ENCODE results near the gene SLC41A3.
A peak's percentile ranks its signal among the peaks of the same experiment; 100 is the strongest.

Gene SLC41A3

DNA sequence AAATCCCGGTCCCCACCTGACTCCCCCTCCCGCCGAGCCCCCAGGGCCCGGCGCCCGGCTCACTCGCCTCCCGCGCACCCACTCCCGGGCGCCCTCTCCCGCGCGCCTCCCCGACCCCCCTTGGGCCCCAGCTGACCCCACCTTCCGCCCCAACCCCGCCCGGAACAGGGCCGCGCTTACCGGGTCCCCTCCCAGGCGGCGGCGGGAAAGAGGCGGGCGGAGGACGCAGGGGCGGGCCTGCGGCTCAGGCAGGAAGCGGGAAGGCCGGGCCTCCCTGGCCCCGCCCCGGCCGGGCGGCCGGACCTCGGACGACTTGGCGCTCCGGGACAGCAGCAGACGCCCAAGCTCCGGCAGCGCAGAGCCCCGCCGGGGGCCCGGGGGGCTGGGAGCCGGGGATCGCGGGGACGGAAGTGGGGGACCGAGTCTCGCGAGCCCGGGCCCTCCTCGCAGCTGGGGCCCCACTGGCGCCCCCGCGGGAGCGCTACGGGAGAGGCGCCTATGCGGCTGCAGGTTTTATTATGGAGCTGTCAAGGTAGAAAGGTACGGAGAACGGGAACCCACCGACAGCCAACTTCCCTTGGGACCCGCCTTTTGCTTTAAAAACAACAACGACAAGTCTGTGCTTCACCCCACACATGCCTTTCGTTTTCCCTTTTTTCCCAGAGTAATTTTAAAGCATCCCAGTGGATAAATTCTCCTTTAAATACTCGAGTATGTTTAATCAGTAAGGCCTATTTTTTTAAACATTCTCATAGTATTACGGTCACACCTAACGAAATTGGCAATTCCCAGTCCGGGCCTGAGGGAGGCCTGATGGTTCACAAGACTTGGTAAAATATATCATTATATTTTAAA, at the start of gene SLC41A3:
Gene SLC41A3 (minus strand): TSS at position 212 of the 855 bp plus-strand sequence. CDS start 15,905 bp downstream, outside the sequence.
- DNase-seq, result peak; percentile 78

DNA sequence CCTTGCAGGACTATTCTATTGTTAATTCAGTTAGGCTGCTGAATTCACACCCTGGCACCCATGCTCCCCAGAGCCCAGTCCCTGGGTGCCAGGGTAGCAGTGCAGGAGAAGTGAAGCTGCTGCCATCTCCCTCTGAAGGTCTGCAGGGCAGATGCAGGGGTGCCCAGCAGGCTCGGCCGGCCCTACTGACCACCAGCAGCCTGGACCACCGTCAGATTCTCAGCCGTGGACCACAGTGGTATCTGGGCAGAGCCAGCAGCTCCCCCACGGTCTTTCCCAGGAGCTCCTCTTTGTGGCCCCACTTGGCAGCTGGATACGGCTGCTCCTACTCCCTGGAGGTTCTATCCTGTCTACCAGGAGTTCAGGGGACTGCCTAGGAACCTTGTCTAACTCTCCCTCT, 49.7 kb upstream of the SLC41A3 start:
- DNase-seq, result peak; percentile 12

DNA sequence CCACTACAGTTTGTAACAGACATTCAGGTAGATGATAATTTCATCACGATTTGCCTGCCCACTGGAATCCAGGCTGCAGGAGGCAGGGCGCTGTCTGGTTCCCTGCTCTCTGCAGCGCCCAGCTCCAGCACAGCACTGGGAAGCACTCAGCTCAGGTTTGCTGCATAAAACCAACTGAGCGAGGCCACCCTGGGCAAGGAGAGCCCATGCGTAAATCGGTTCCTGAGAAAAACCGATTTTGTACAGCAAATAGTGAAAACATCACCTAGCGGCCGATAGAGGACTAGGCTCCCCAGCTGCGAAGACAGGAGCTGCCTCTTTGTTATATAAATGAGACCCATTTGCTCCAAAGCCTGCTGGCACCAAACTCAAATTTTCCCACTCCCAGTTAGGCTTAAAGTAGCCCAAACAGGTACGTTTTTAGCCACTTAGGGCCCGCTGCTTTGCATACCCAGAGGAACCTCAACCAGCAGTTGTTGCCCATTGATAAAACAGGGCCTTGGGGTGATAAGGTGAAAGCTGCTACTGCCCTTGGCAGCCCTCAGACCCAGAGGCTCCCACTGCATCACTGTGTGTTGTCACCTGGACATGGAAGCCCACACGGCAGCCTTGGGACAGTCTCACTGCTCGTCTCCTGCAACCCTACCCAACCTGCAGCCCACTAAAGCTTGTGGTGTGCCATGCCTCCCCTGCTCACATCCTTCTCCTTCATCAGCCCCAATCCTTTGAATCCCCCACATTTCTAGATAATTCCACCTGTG, 49.0 kb upstream of the SLC41A3 start:
- DNase-seq, result peak; percentile 5

DNA sequence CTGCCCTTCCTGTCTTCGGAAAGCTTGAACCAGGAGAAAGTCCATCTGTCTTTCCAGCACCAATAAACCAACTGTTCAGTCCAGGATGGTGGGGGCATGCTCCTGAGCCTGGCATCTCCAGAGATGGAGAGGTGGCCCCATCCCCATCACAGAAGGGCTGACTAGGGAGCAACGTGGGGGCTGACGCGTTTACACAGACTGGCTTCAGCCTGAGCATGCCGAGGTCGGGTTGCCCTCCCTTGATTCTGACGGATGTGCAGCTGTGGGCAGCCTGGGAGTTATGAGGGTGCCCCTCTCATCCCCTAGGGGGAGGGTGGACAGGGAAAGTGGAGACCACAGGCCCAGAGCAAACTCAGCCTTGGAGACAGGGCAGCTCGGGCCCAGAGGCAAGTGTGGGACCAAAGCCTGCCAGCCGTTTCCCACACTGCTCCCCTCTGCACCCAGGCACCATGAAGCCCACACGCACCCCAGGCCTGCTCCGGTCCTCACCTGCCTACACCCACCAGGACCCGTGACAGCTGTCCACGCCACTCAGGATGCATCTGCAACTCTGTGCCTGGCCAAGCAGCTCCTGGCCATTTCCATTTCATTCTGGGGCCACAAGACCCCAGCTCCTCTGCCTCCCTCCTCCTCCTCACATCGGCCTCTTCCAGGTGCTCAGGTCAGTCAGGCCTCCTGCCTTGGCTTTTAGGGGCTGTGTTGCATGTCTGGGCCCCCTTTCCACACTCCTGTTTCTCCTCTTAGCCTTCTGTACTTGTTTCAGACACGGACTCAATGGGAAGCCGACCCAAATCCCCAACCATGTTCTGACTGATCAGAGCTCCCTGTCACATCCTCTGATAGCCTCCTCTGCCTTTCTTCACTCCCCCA, 48.2 kb upstream of the SLC41A3 start:
- peak; percentile 7 for DNase-seq

DNA sequence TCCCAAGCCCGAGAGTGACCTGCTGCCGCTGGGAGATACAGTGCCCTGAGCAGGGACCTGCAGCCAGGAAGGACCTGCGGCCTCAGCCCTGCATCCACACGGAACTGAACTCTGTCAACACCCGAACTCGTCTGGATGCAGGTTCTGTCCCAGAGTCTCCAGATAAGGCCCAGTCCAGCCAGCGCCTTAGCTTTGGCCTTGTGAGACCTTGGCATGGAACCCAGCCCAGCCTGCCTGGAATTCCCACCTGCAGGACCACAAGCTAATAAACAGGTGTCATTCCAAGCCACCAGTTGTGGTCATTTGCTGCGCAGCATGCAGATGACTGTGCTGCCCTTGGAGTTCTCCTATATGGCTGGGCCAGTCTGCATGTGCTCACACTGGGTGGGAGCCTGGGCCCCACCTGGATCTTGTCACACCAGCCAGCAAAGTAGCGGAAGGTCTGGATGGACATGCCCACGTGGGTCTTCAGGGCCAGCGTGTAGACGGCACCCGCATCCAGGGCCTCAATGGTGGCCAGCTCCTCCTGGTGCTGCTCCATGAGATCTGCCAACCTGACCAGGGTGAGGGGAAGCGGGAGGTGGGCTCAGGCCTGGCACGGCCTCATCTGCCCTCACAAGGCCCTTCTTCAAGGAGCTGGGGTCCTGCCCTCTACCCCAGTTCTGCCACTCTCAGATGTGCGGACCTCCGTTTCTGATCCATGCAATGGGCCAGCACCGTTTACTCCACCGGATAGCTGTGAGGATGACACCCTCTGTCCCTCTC, 47.2 kb upstream of the SLC41A3 start:
- peak; percentile 13 for DNase-seq

DNA sequence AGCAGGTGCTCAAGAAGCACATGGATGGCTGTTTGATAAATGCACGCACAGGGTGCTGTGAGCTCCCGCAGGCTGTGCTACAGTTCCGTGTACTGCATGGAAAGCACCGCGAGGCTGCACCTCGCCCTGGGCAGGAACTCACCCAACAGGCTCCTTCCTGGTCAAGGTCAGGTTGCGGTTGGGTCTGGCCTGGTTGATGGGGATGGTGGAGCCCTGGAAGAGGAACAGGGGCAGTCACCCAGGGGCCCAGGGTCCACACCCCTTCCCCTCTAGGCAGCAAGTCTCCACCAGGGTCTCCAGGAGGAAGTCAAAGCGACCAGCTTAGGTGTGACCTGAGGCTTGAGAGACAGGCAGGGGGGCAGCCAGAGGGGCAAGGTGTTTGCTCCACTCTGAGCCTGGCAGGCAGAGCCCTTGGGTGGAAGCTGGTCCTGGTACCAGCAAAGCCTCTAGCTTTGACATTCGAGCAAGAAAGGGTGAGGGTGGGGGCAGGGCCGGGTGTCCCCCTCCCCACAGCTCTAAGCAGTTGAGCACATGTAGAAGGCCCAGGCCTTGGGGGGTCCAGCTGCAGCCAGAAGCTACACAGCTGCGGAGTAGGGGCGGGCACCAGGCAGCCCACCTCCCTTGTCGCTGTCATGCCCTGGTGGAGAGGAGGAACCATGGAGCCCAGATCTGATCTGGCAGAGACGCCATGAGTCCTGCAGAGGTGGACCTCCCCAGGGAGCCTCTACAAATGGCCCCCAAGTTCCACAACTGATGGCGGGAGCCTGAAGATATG, 46.3 kb upstream of the SLC41A3 start:
- DNase-seq, result peak; percentile 12

DNA sequence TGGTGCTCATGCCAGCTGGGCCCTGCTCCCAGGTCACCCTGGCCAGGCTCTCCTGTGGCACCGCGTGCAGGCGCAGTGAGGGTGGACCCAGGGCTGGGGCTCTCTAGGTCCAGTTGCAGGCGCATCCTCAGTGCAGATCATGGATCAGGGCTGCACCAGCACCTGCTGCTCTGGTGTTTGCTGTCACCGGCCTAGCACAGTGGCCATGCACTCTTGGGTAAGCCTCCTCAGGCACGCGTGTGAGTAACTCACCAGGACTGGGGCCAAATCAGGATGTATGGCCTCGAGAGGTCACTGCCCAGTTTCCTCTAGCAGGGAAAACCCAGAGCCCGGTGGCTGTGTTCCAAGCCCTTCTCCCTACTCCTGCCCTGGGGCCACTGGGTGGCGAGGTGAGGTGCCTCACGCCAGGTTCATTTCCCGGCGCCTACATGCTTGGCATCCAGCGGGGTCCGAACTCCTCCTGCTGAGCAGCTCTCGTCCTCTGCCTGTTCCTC, 45.5 kb upstream of the SLC41A3 start:
- peak; percentile 12 for DNase-seq

DNA sequence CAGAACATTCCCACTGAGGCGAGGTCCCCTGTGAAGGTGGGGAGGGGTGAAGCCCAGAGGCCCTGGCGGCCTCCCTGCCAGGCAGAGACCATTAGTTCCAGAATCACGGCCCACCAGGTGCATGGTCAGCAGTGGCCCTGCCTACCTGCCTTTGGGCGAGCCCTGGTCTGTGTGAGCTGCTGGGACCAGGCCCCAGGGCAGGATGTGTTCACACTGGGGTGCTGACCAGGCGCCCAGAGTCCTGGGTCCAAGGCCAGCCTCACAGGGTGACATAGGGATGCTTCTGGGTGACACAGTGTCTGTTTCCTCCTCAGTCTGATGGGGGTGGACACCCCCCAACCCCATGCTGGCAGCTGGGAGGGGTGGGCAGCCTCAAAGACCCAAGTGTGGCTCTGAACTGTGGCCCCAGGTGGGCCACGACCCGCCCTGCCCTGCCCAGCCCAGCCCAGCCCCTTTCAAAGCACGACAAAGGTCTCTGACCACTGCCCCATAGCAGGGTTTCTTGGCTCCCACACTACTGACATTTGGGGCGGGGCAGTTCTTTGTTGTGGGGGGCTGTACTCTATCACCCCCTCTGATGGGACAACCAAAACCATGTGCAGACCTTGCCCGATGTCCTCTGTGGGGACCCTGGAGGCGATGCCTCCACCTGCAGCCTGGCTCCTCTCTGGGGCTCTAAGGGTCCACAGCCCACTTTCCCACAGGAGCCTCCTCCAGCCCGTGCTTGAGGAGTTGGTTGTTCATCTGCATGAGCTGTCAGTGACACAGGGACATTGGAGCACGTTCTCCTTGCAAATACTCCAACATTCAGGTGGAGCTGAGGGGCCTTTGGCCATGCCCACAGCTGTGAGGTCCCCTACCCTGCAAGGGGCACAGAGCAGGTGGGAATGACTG, 44.8 kb upstream of the SLC41A3 start:
- peak; percentile 11 for DNase-seq

DNA sequence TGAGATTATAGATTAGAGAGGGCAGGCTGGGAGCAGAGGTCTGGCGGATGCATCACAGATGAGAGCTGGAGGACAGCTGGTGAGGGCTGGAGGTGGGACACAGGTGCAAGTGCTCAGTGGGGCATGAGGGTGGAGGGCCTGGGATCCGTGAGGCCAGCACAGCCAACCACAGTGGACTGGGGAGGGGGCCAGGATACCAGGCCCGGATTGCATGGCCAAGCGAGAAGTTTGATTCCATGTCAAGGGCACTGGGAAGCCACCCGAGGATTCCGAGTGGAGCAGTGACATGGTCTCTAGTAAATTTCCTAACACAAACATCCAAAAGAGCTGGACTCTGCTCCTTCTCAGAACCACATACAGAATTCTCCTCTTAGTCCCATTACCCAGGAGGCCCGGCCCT, 44.0 kb upstream of the SLC41A3 start:
- peak; percentile 5 for DNase-seq

DNA sequence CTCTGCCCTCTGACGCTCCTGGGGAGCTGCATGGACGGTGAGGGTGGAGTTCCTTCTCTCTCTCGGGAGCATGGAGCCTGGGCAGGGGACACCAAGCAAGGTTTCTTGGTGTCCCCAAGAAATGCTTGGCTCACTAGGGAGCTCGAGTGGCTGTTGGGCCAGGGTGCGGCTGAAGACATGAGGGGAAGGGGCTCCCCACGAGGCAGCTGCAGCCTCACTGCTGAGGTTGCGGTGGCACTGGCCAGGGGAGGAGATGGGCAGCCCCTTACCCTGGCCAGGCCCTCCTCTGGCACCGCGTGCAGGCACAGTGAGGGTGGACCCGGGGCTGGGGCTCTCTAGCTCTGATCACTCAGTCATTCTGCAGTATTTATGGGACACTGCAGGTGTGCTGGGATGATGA, 43.5 kb upstream of the SLC41A3 start:
- DNase-seq, result peak; percentile 10

DNA sequence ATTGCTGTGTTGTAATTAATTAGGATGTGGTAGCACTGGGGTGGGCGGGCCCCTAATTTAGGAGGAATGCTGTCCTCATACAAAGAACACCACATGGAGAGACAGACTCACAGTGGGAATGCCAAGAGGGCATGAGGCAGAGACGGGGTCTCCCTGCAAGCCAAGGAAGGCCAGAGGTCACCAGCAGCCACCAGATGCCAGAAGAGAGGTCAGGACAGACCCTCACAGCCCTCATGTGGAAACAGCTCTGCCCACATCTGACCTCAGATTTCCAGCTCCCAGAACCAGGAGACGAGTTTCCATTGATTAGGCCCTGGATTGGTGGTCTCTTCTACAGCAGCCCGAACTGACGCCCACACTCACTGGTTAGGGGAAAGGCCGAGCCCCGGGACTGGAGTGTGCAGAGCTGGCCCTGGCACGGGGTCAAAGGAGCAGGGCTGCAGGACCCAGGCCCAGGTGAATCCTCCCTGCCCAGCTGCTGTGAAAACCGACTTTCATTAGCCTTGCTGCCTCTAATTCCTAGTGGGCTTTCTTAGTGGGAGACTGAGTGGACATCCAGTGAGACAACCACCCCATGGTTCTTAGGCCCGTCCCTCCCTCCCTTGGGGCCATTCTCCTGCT, 43.0 kb upstream of the SLC41A3 start:
- DNase-seq, result peak; percentile 15

DNA sequence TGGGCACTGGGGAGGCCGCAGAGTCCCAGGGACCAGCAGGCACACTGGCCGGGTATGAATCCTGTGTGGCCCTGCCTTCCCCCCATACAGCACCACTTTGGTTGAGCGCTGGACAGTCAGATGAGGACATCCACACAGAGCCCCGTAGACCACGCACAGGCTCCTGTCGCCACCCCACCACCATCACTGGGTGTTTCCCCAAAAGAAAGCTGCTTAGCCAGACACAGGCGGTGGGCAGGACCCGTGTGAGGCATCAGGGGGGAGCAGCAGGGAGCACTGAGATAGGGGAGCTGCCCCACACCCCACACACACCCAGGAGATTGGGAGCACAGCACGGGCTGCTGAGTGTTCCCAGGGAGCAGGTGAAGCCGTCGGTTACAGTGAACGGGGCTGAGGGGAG, 42.4 kb upstream of the SLC41A3 start:
- DNase-seq, result peak; percentile 10

DNA sequence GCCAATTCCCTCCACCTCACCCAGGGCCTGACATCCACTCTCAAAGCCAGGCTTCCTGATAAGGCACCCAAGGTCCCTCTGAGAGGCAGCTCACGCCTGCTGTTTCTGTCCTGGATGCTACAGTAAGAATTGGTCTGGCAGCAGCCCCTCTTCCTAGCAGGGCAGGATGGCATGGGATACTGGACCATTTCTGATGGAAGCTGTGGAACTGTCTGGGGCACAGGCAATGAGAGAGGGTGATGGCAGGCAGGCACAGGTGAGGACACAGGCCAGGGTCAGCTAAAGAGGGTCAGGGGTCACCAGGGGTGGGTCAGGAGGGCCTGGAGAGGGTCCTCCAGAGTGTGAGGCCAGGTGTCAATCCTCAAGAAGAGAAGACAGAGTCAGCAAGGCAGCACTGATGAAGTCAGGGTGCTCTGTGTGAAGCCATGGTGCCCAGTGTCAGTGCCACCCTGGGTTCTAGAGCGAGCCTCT, 41.9 kb upstream of the SLC41A3 start:
- DNase-seq, result no peak

DNA sequence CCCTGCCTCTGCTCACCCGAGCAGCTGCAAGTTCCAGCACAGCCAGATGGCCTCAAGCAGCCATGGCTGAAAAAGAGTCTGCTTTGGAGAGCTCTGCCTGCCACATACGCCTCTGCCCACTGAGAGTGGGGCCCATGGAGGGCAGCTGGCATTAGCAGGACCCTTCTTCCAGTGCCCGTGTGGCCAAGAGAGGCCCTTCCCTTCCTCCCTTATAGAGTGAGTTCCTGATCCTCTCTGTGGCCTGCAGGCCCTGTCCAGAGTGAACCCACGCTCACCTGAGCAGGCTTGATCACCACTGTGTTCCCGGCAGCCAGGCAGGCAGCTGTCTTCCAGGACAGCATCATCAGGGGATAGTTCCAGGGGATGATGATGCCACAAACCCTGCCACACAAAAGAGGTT, 41.4 kb upstream of the SLC41A3 start:
- DNase-seq, result peak; percentile 8

DNA sequence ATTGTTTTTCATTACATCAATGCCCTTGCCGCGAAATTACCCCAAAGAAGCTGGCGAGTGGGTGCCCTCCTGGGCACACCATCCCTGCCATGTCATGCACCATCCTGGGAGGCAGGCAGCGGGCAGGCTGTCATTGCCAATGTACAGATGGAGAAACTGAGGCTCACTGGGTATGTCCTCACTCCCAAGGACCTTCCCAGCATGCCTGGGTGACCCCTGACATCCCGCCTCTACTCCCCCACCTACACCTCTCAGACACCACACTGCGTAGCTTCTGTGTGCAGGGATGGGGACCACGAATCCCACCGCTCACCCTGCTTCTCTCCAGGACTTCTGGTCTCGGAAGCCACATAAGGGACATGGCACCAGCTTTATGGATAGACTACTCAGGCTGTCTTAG, 41.0 kb upstream of the SLC41A3 start:
- no peak for DNase-seq

DNA sequence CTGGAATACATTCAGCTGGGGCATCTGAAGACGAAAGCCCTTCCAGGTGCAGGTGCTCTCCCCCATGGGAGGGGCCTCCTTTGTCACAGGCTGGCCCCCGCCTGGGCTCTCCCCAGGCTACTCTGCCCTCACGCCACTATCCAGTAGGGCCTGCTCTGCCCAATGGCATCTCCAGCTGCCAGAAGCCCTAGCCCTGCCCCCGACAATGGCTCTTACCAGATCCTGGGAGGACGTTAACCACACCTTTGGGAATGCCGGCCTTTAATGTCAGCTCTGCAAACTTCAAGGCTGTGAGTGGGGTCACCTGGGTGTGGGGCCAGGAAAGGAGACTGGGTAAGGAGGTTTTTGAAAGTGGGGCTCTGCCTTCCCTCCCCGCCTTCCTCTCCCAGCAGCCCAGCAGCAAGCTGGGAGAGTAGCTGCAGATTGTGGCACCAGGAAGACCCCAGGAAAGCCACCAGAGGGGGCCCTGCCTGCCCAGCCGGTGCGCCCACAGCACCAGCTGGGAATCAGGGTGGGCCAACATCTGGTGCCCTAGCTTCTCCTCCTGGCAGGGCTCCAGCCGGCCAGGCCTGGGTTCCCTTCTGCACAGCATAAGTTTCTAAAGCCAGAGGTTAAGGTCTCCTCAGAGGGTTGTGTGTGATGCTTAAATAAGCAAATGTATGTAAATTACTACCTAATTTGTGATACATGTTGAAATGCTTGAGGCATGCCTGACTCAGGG, 40.4 kb upstream of the SLC41A3 start:
- DNase-seq, result peak; percentile 11

DNA sequence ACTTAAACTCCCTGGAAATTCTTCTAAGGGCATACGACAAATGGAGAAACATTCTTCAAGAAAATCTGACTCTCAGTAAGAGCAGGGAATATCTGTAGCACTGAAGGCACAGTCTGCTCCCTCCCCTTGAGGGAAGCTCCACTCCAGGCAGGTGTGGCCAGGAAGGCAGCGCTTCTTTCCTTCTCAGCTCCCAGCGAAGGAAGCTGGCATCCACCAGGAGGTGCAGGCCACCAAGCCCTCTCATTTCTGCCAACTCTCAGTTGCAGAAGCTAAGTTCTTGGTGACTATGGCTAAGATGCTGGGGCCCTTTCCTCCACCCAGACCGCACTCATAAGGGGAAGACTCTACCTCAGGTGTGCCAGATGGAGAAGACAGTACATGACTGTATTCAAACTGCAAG, 37.7 kb upstream of the SLC41A3 start:
- DNase-seq, result no peak

DNA sequence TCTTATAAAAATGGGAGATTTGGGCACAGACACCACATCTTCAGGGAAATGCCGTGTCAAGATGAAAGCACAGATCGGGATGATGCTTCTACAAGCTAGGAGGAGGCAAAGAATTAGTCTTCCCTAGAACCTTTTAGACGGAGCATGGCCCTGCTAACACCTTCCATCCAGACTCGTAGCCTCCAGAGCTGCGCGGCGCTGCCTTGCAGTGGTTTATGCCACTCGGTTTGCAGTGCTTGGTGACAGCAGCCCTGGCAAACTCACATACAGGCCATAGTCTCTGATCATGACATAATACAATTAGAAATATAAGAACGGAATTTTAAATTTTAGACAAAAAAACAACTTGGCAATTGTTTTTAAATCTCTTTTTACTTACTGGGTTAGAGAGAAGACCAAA, 37.1 kb upstream of the SLC41A3 start:
- no peak for DNase-seq

DNA sequence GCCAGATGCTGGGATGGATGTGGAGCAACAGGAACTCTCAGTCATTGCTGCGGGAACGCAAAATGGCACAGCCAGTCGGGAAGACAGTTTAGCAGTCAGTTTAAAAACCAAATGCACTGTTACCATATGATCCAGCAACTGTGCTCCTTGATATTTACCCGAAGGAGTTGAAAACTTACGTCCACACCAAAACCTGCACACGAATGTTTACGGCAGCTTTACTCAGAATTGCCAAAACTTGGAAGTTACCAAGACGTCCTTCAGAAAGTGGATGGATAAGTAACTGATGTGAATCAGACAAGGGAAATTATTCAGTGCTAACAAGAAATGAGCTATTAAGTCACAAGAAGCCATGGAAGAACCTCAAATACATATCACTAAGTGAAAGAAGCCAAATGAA, 36.1 kb upstream of the SLC41A3 start:
- DNase-seq, result no peak
